WI38 (cell line): ENCODE measurements around the gene MCOLN1.
"Not testable (repeated sequence)": the region's sequence is repeated elsewhere in the genome, so short reads cannot be mapped to it uniquely, and the experiment has no call there.

Experiments
- H3K4me3 ChIP-seq: 2 replicates; pipeline ENCODE4 v1.5.1; 2011; ENCODE audit warnings: low read depth, mild to moderate bottlenecking, control low read depth, low read length
- CTCF ChIP-seq: IDR thresholded peaks from 2 replicates; pipeline ENCODE4 v1.5.1; 2012; ENCODE audit warnings: low read depth, mild to moderate bottlenecking, control low read depth, low read length

MCOLN1 gene

GRCh38 chr19:7564866-7565265 lies 42.4 kb downstream of the MCOLN1 start:
- H3K4me3 ChIP-seq = no peak overlapping the region
- TF ChIP-seq CTCF = no peak

GRCh38 chr19:7565332-7565731 lies 42.9 kb downstream of the MCOLN1 start:
- no peak for TF ChIP-seq CTCF
- H3K4me3 ChIP-seq = no peak overlapping the region

- H3K4me3 ChIP-seq = no peak overlapping the region
- no peak for TF ChIP-seq CTCF
Observed at GRCh38 chr19:7570761-7571160, 48.3 kb downstream of the MCOLN1 start.

GRCh38 chr19:7575434-7576040 lies 53.1 kb downstream of the MCOLN1 start:
- no peak for TF ChIP-seq CTCF
- no peak overlapping the region for H3K4me3 ChIP-seq

- not testable (repeated sequence) for H3K4me3 ChIP-seq
Observed at GRCh38 chr19:7577422-7577821, 55.0 kb downstream of the MCOLN1 start.

GRCh38 chr19:7578127-7578526 lies 55.7 kb downstream of the MCOLN1 start:
- no peak overlapping the region for H3K4me3 ChIP-seq
- no peak for TF ChIP-seq CTCF

- no peak for TF ChIP-seq CTCF
- H3K4me3 ChIP-seq = no peak overlapping the region
Observed at GRCh38 chr19:7579182-7579581, 56.8 kb downstream of the MCOLN1 start.

- no peak overlapping the region for H3K4me3 ChIP-seq
- no peak for TF ChIP-seq CTCF
Observed at GRCh38 chr19:7582446-7582845, 60.0 kb downstream of the MCOLN1 start.
